HepG2 (cell line): ENCODE results near the gene GAL3ST3. TPM values are rescaled to one million over a fixed set of nuclear protein-coding genes. Genes with fewer than 3 reads are reported as not detected.

Experiments used
- CBFB ChIP-seq: sonication (generic); formaldehyde crosslinking; IDR thresholded peaks from 2 replicates; pipeline ENCODE4 v1.4.0; 2020; ENCODE audit warnings: missing genetic modification reagents
- CHD4 ChIP-seq: fragments of 200-600 bp; sonication (generic); IDR thresholded peaks from 2 replicates; pipeline ENCODE4 v1.7.0; 2017; ENCODE audit warnings: mild to moderate bottlenecking, low read length, borderline replicate concordance
- DNMT1 ChIP-seq: sonication (generic); formaldehyde crosslinking; IDR thresholded peaks from 2 replicates; pipeline ENCODE4 v1.5.1; 2020; ENCODE audit warnings: mild to moderate bottlenecking, missing genetic modification reagents
- DPF2 ChIP-seq: sonication (generic); formaldehyde crosslinking; IDR thresholded peaks from 2 replicates; pipeline ENCODE4 v1.4.0; 2020; ENCODE audit warnings: mild to moderate bottlenecking, low read depth, missing genetic modification reagents, borderline replicate concordance
- FOXP4 ChIP-seq: sonication (generic); formaldehyde crosslinking; IDR thresholded peaks from 2 replicates; pipeline ENCODE4 v1.4.0; 2020; ENCODE audit warnings: missing genetic modification reagents
- HNF4G ChIP-seq, 2 experiments: sonication (generic) in 1 of 2; formaldehyde crosslinking in 1 of 2; IDR thresholded peaks; 2 replicates each; pipeline versions ENCODE4 v1.4.0 to v1.6.1; 2011 to 2020; ENCODE audit warnings: borderline replicate concordance in 2 of 2, low read depth in 2 of 2, mild to moderate bottlenecking in 2 of 2, low read length in 1 of 2, missing genetic modification reagents in 1 of 2, moderate library complexity in 1 of 2
- HNRNPH1 ChIP-seq: fragments of 200-400 bp; formaldehyde crosslinking; optimal IDR thresholded peaks from 2 replicates; pipeline ENCODE3; 2017; ENCODE audit warnings: mild to moderate bottlenecking, low read depth, low read length
- NAIF1 ChIP-seq: sonication (generic); formaldehyde crosslinking; IDR thresholded peaks from 2 replicates; pipeline ENCODE4 v1.5.0; 2020; ENCODE audit warnings: mild to moderate bottlenecking, missing genetic modification reagents, borderline replicate concordance
- SETDB1 ChIP-seq: sonication (generic); formaldehyde crosslinking; IDR thresholded peaks from 2 replicates; pipeline ENCODE4 v1.5.1; 2020; ENCODE audit warnings: missing genetic modification reagents, mild to moderate bottlenecking, borderline replicate concordance
- SSRP1 ChIP-seq: IDR thresholded peaks from 2 replicates; pipeline ENCODE4 v1.6.1; 2016; ENCODE audit warnings: control low read depth
- YY1 ChIP-seq: IDR thresholded peaks from 2 replicates; pipeline ENCODE4 v1.6.1; 2011; ENCODE audit warnings: low read length, low read depth, moderate library complexity, mild to moderate bottlenecking; ENCODE audit not compliant: insufficient read depth, insufficient replicate concordance
- ZBTB3 ChIP-seq: sonication (generic); formaldehyde crosslinking; IDR thresholded peaks from 2 replicates; pipeline ENCODE4 v1.4.0; 2020; ENCODE audit warnings: low read depth, mild to moderate bottlenecking, moderate library complexity, missing genetic modification reagents, borderline replicate concordance
- ZC3H4 ChIP-seq: sonication (generic); formaldehyde crosslinking; IDR thresholded peaks from 2 replicates; pipeline ENCODE4 v1.4.0; 2020; ENCODE audit warnings: missing genetic modification reagents, borderline replicate concordance
- ZFP62 ChIP-seq: sonication (generic); formaldehyde crosslinking; IDR thresholded peaks from 2 replicates; pipeline ENCODE4 v1.4.0; 2020; ENCODE audit warnings: missing genetic modification reagents
- ZMAT3 ChIP-seq: sonication (generic); formaldehyde crosslinking; conservative IDR thresholded peaks from 2 replicates; pipeline ENCODE4 v1.7.0; 2021; ENCODE audit warnings: missing genetic modification reagents
- ZNF142 ChIP-seq: sonication (generic); formaldehyde crosslinking; IDR thresholded peaks from 2 replicates; pipeline ENCODE4 v1.4.0; 2020; ENCODE audit warnings: missing genetic modification reagents
- ZNF20 ChIP-seq: sonication (generic); formaldehyde crosslinking; IDR thresholded peaks from 2 replicates; pipeline ENCODE4 v1.4.0; 2020; ENCODE audit warnings: mild to moderate bottlenecking, moderate library complexity, missing genetic modification reagents
- ZNF382 ChIP-seq: sonication (generic); formaldehyde crosslinking; IDR thresholded peaks from 2 replicates; pipeline ENCODE4 v1.5.0; 2020; ENCODE audit warnings: missing genetic modification reagents, mild to moderate bottlenecking, borderline replicate concordance
- ZNF576 ChIP-seq: sonication (generic); formaldehyde crosslinking; IDR thresholded peaks from 2 replicates; pipeline ENCODE4 v1.4.0; 2020; ENCODE audit warnings: mild to moderate bottlenecking, missing genetic modification reagents
- ZNF790 ChIP-seq: sonication (generic); formaldehyde crosslinking; IDR thresholded peaks from 2 replicates; pipeline ENCODE4 v1.8.0; 2022; ENCODE audit warnings: missing genetic modification reagents, mild to moderate bottlenecking, borderline replicate concordance
- ZNF841 ChIP-seq: sonication (generic); formaldehyde crosslinking; IDR thresholded peaks from 2 replicates; pipeline ENCODE4 v1.8.1; 2023; ENCODE audit warnings: missing genetic modification reagents, borderline replicate concordance
- polyA plus RNA-seq, 8 experiments: library from polyadenylated mRNA; depleted of rRNA in 3 of 8; stranded (reverse) in 7 of 8; unstranded in 1 of 8; fragments of >200 nt; fragmentation: Illumina TruSeq in 4 of 8; extraction: Trizol in 4 of 8; gene quantifications; 2 replicates each; pipeline versions ENCODE4 v1.2.1 to v1.2.3, GENCODE V29; 2011 to 2016; ENCODE audit warnings: low read depth in 4 of 8, missing spikeins in 1 of 8, mixed read lengths in 1 of 8; ENCODE audit not compliant: insufficient read depth in 1 of 8
- total RNA-seq, 5 experiments: library from RNA; depleted of rRNA; stranded (reverse); fragments of >200 nt; fragmentation: Illumina TruSeq; extraction: Trizol; gene quantifications; 2 replicates each; pipeline ENCODE4 v1.2.3, GENCODE V29; 2016; ENCODE audit warnings: low read depth in 1 of 5

GAL3ST3 gene
- total and polyA plus RNA-seq, 2 of the 13 experiments (the other 11 are each of a cell fraction or from before 2014, with no cell fraction given), result not detected

- 0 out of 2 replicates have a peak, but pooled peaks have one; percentile 5 for TF ChIP-seq ZNF142
- TF ChIP-seq HNF4G (IDR thresholded peaks at IDR 0.05; ENCODE audit: borderline replicate concordance, low read depth, low read length), result peak; percentile 16; the same call in 1 of the 2 replicates
- 0 out of 2 replicates have a peak, but pooled peaks have one; percentile 68 for TF ChIP-seq HNF4G (CRISPR knock-in tag; IDR thresholded peaks at IDR 0.05; ENCODE audit: borderline replicate concordance, low read depth)
- TF ChIP-seq ZNF382 (CRISPR knock-in tag), result no peak
- TF ChIP-seq DNMT1 (CRISPR knock-in tag), result peak; percentile 75; the same call in 1 of the 2 replicates
- no peak for TF ChIP-seq SSRP1 (CRISPR knock-in tag)
- TF ChIP-seq ZBTB3 (CRISPR knock-in tag), result peak; percentile 71
- TF ChIP-seq FOXP4 (CRISPR knock-in tag), result peak; percentile 36; the same call in 1 of the 2 replicates
- TF ChIP-seq ZNF20 (CRISPR knock-in tag), result no peak
- no peak for TF ChIP-seq ZC3H4 (CRISPR knock-in tag)
- peak; percentile 90; the same call in 1 of the 2 replicates for TF ChIP-seq SETDB1
- TF ChIP-seq NAIF1 (CRISPR knock-in tag), result no peak; the same call in 1 of the 2 replicates
- no peak; the same call in 1 of the 2 replicates for TF ChIP-seq CHD4
- TF ChIP-seq DPF2 (CRISPR knock-in tag), result no peak
- peak; percentile 89 for TF ChIP-seq CBFB (CRISPR knock-in tag)
- no peak for TF ChIP-seq HNRNPH1
- TF ChIP-seq ZNF841, result peak; percentile 47; the same call in 1 of the 2 replicates
- TF ChIP-seq ZMAT3 (CRISPR knock-in tag), result peak; percentile 88; the same call in 1 of the 2 replicates
- no peak for TF ChIP-seq ZFP62 (CRISPR knock-in tag)
- peak; percentile 50; the same call in 1 of the 2 replicates for TF ChIP-seq ZNF790 (CRISPR knock-in tag)
- TF ChIP-seq ZNF576 (CRISPR knock-in tag), result no peak
- TF ChIP-seq YY1, result peak; percentile 83
Measured at GRCh38 chr11:66001942-66002647, 46.9 kb downstream of the GAL3ST3 start, which contains the start of the genes BANF1 and EIF1AD (continued).
